ENCODE results near the gene BMP10.

DNA sequence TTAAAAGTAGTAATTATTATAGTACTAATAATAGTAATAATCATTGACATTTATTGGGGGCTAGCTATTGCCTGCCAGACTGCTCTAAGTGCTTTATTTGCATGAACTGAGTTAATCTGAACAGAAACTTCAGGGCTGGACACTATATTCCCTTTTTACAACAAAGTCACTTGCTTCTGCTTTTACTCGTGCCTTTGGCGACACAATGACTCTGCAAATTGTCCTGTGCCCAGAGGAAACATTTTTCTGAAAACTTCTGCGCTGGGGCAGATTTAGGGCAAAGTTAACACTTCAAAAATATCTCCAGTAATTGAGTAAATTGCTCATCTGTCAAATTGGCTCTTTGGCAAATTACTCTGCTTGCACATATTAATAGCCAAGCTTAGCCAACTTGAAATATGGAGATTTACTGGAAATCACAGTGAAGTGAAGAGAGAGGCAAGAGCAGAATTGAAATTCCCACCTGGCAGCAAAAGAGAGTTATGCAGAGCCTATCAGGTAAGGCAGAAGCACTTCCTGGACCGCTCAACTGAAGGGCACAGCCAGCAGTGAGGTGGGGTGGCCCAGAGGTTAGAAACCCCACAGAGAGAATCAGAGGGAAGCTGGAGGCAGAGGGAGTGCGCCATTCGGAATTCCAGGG is 36.3 kb downstream of the BMP10 start:
- TF ChIP-seq, protein P1, sequence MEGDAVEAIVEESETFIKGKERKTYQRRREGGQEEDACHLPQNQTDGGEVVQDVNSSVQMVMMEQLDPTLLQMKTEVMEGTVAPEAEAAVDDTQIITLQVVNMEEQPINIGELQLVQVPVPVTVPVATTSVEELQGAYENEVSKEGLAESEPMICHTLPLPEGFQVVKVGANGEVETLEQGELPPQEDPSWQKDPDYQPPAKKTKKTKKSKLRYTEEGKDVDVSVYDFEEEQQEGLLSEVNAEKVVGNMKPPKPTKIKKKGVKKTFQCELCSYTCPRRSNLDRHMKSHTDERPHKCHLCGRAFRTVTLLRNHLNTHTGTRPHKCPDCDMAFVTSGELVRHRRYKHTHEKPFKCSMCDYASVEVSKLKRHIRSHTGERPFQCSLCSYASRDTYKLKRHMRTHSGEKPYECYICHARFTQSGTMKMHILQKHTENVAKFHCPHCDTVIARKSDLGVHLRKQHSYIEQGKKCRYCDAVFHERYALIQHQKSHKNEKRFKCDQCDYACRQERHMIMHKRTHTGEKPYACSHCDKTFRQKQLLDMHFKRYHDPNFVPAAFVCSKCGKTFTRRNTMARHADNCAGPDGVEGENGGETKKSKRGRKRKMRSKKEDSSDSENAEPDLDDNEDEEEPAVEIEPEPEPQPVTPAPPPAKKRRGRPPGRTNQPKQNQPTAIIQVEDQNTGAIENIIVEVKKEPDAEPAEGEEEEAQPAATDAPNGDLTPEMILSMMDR (optimal IDR thresholded peaks at IDR 0.05 in 1 of 3, IDR thresholded peaks at IDR 0.05 in 1 of 3, conservative IDR thresholded peaks at IDR 0.05 in 1 of 3; ENCODE audit: extremely low read depth in 1 of 3, insufficient read depth in 2 of 3, low read length in 3 of 3), result no peak
- TF ChIP-seq EZH2 (IDR thresholded peaks at IDR 0.05; ENCODE audit: low read length), result no peak
